Thyroid gland (tissue), 4 donors: ENCODE results near the gene SCFD2.

ENCODE experiments used
- POLR2A ChIP-seq, 2 donors: fragments of 450-650 bp; IDR thresholded peaks; one replicate each; pipeline ENCODE4 v1.6.1; 2017; ENCODE audit warnings: antibody characterized with exemption in 2 of 2, mild to moderate bottlenecking in 2 of 2, moderate library complexity in 1 of 2
- TF ChIP-seq, protein P1 (sequence below), 6 experiments: fragments of 200-600 bp in 3 of 6; fragments of 450-650 bp in 3 of 6; sonication (generic) in 3 of 6; IDR thresholded peaks; one replicate each; pipeline ENCODE4 v1.5.1; 2016 to 2019; ENCODE audit warnings: antibody characterized with exemption in 6 of 6, mild to moderate bottlenecking in 2 of 6, inconsistent platforms in 1 of 6, moderate library complexity in 1 of 6

DNA sequence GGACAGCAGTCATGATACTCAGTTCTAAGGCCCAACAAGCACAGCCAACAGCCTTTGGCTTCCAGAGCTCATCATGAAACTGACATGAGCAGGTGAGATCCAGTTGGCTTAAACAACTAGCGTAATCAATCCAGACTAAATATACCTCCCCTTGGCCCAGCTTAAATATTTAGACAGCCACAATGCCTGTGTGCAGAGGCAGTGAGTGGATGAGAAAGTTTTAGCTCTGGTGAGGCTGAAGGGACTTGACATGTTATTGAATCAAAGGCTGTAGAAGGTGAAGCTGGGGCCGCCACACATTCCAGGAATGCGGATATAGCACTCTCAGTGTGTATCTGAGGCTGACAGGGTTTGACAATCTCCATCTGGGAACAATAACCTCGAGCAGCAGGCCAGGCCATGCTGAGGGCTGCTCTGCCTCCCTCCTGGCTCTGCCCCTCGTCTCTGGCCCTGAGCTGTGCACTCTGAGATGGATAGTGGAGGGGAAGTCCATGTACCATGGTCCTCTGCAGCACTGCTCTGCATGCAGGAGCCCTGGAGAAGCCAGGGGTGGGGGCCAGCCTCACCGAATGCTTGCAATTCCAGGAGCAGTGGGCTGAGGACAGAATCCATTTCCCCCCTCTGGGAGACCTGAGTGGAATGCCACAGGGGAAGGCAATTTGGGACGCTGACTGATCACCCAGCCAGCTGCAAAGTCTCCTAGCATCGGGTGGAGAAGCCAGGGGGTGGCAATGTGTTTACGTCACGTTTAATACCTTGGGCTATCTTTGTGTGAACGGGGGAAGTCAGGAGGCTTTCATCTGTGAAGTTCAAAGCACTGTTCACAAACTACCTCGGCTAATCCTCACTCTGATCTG is 541.0 kb downstream of the SCFD2 start:
- TF ChIP-seq POLR2A (IDR thresholded peaks at IDR 0.05), result no peak
- TF ChIP-seq, protein P1, sequence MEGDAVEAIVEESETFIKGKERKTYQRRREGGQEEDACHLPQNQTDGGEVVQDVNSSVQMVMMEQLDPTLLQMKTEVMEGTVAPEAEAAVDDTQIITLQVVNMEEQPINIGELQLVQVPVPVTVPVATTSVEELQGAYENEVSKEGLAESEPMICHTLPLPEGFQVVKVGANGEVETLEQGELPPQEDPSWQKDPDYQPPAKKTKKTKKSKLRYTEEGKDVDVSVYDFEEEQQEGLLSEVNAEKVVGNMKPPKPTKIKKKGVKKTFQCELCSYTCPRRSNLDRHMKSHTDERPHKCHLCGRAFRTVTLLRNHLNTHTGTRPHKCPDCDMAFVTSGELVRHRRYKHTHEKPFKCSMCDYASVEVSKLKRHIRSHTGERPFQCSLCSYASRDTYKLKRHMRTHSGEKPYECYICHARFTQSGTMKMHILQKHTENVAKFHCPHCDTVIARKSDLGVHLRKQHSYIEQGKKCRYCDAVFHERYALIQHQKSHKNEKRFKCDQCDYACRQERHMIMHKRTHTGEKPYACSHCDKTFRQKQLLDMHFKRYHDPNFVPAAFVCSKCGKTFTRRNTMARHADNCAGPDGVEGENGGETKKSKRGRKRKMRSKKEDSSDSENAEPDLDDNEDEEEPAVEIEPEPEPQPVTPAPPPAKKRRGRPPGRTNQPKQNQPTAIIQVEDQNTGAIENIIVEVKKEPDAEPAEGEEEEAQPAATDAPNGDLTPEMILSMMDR (IDR thresholded peaks at IDR 0.05), result no peak
